ENCODE data around the gene GOLGA8Q.
"Not testable (repeated sequence)": the region's sequence is repeated elsewhere in the genome, so short reads cannot be mapped to it uniquely, and the experiment has no call there.

Gene GOLGA8Q

GRCh38 chr15:30580716-30581115 lies 28.9 kb downstream of the GOLGA8Q start:
- H3K9ac ChIP-seq (ENCODE audit: low read depth in 1 of 2, low read length in 2 of 2); H3K27ac ChIP-seq (ENCODE audit: low read depth in 2 of 2, low read length in 2 of 2); H3K9me3 ChIP-seq (ENCODE audit: control insufficient read depth in 2 of 2, low read length in 2 of 2); H3K4me3 ChIP-seq (ENCODE audit: low read length in 2 of 2); H3K4me1 ChIP-seq (ENCODE audit: control insufficient read depth in 2 of 2, insufficient read depth in 2 of 2, low read length in 2 of 2); H3K27me3 ChIP-seq (ENCODE audit: control insufficient read depth in 2 of 2, insufficient read depth in 2 of 2, low read length in 2 of 2); H3K36me3 ChIP-seq (ENCODE audit: control insufficient read depth in 2 of 2, insufficient read depth in 2 of 2, low read length in 2 of 2): not testable (repeated sequence)

DNA sequence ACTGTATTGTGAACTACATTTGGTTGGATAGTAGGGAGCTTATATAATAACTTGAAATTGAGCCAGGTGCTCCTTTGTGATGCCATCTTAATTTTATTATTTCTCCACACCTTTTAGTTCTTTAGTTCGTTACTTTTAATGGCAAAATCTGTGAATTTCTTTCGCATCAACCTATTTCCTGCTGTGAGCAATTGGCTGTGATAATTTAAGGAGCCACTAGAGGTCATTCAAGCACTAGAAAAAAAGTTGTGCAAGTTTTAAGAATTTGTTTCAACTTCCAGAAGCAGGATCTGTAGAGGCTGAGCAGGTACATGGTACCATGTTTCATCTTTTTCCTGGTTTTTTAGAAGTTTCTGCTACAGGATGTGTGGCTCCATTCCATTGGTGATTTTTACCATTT lies 47.1 kb downstream of the GOLGA8Q start:
- H3K27ac ChIP-seq (ENCODE audit: low read depth in 2 of 2, low read length in 2 of 2); H3K9ac ChIP-seq (ENCODE audit: low read depth in 1 of 2, low read length in 2 of 2); H3K36me3 ChIP-seq (ENCODE audit: control insufficient read depth in 2 of 2, insufficient read depth in 2 of 2, low read length in 2 of 2); H3K4me3 ChIP-seq (ENCODE audit: low read length in 2 of 2); H3K27me3 ChIP-seq (ENCODE audit: control insufficient read depth in 2 of 2, insufficient read depth in 2 of 2, low read length in 2 of 2); H3K4me1 ChIP-seq (ENCODE audit: control insufficient read depth in 2 of 2, insufficient read depth in 2 of 2, low read length in 2 of 2); H3K9me3 ChIP-seq (ENCODE audit: control insufficient read depth in 2 of 2, low read length in 2 of 2): not testable (repeated sequence)

- not testable (repeated sequence) for H3K9me3 ChIP-seq (ENCODE audit: control insufficient read depth in 2 of 2, low read length in 2 of 2); H3K27ac ChIP-seq (ENCODE audit: low read depth in 2 of 2, low read length in 2 of 2); H3K4me1 ChIP-seq (ENCODE audit: control insufficient read depth in 2 of 2, insufficient read depth in 2 of 2, low read length in 2 of 2); H3K9ac ChIP-seq (ENCODE audit: low read depth in 1 of 2, low read length in 2 of 2); H3K27me3 ChIP-seq (ENCODE audit: control insufficient read depth in 2 of 2, insufficient read depth in 2 of 2, low read length in 2 of 2); H3K4me3 ChIP-seq (ENCODE audit: low read length in 2 of 2); H3K36me3 ChIP-seq (ENCODE audit: control insufficient read depth in 2 of 2, insufficient read depth in 2 of 2, low read length in 2 of 2)
Observed at GRCh38 chr15:30603796-30604195, 51.9 kb downstream of the GOLGA8Q start, which contains the start of gene GOLGA8H. TSS of gene GOLGA8H (plus strand) at chr15:30604028. CDS start at chr15:30604126, 98 bp downstream.
